ENCODE data around the gene LPIN1.
A peak's percentile ranks its signal among the peaks of the same experiment; 100 is the strongest.
"Not testable (repeated sequence)": the region's sequence is repeated elsewhere in the genome, so short reads cannot be mapped to it uniquely, and the experiment has no call there.

Gene LPIN1

DNA sequence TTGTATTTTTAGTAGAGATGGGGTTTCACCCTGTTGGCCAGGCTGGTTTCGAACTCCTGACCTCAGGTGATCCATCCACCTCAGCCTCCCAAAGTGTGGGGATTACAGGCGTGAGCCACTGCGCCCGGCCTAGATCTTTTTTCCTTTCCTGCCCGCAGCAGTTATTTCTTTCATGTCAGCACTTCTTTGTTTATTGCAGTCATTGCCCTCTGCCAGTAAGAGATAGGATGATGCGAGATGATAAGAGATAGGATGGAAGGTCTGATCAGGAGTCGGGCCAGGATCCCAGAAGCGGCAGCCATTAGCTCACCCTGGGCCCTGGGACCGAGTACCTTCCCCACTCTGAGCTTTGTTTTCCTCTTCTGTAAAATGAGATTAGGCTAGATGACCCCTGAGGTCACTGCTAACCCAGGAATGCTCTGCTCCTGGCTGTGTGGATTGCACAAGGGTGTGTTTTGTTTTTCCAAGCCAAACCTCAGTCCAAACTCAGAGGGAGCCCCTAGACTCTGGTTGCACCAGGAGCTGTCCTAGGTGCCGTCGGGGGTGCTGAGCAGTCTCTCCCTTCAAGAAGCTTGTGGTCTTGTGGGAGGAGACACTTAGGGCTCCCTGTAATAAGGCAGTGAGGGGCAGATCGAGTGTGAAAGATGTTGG, 63.3 kb downstream of the LPIN1 start:
- DNase-seq (ENCODE audit: low read depth in 4 of 4, low spot score in 1 of 4), result no peak

DNA sequence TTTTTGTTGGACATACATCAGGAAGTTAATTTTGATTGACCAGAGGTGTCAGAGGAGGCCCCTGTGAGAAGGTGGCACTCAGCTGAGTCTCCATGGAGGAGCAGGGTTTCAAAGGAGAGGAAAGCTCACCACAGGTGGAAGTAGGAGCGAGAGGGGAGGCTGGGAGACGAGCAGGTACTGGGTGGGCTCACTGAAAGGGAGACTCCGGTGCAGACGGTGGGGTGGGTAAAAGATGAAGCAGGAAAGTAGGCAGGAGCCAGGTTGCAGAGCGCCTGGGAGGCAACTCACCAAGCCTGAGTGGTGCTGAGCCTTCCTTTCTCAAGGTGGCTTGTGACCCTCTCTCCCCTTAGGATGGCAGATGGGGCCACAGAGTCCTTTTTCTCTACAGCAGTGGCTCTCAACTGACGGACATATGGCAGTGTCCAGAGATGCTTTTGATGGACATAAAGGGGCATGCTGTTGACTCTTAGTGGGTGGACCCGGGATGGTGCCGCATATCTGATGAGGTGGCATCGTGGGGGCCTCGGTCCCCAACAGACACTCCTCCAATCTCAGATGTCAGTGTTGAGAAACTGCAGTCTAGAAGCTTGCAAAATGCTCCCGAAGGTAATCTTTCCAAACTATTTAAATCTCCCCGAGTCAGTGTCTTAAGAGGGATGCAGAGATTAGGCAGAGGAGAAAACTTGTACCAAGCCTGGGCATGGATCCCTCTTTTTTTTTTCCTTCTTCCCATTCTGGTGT, 64.0 kb downstream of the LPIN1 start:
- no peak for DNase-seq (ENCODE audit: low read depth in 4 of 4, low spot score in 1 of 4)

DNA sequence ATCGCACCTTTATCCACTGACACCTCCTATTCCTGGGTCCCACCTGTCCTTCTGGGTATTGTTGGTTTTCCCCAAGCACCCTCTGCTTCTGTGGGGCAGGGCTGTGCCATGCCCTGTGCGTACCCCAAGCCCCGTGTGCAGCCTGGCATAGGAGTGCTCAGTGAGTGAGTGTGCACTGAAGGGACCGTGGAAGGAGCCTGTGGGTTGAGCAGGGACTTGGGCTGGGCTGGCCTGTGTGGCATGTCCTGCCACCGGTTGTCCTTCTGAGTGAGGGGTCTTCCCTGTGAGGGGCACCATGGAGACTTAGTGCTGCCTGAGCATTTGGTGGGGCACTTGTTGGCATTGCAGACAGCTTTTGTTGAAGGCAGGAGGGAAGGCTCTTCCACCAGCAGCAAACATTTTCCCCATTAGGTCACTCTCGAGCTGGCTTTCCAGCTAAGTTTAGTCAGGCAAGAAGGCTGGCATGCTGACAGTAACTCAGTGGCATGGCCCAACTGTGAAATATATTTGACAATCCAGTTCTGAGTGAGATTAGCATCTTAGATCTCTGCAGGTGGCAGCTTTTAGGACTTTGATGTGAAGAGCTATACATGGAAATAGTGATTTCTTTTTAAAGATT, 64.7 kb downstream of the LPIN1 start:
- no peak for DNase-seq (ENCODE audit: low read depth in 4 of 4, low spot score in 1 of 4)

- DNase-seq (ENCODE audit: low read depth in 4 of 4, low spot score in 1 of 4), result no peak
Measured at GRCh38 chr2:11812466-11813248, 66.2 kb downstream of the LPIN1 start.

GRCh38 chr2:11813345-11813744, 66.9 kb downstream of the LPIN1 start:
- DNase-seq (ENCODE audit: low read depth in 4 of 4, low spot score in 1 of 4), result not testable (repeated sequence)

- DNase-seq (ENCODE audit: low read depth in 4 of 4, low spot score in 1 of 4), result no peak
Measured at GRCh38 chr2:11813951-11814350, 67.5 kb downstream of the LPIN1 start.

DNA sequence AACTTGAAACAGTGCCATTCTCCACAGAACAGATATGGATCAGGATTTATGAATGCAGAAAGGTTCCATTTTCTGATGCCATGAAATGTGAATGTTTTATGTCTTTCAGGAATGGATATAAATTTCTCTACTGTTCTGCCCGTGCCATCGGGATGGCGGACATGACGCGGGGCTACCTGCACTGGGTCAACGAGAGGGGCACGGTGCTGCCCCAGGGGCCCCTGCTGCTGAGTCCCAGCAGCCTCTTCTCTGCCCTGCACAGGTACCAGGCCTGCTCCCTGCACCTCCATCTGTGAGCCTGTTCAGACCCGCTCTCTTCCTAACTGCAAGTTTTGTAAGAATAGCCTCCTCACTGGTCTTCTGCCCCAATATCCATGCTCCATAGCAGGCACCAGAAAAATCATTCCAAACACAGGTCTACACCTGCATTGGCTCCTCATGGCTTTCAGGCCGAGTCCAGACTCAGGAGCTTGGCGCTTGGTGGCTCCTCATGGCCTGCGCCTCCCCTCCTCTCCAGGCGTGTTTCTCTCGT, 68.6 kb downstream of the LPIN1 start:
- no peak for DNase-seq (ENCODE audit: low read depth in 4 of 4, low spot score in 1 of 4)

DNA sequence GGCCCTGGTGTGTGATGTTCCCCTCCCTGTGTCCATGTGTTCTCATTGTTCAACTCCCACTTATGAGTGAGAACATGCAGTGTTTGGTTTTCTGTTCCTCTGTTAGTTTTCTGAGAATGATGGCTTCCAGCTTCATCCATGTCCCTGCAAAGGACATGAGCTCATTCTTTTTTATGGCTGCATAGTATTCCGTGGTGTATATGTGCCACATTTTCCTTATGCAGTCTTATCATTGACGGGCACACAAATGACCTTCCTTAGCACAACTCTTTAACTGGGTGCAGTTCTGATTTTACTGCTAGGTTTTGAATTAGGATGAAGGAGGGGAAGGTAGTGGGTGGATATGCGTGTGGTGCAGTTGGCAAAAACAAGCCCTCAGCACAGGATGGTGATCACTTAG, 70.5 kb downstream of the LPIN1 start:
- not testable (repeated sequence) for DNase-seq (ENCODE audit: low read depth in 4 of 4, low spot score in 1 of 4)

DNA sequence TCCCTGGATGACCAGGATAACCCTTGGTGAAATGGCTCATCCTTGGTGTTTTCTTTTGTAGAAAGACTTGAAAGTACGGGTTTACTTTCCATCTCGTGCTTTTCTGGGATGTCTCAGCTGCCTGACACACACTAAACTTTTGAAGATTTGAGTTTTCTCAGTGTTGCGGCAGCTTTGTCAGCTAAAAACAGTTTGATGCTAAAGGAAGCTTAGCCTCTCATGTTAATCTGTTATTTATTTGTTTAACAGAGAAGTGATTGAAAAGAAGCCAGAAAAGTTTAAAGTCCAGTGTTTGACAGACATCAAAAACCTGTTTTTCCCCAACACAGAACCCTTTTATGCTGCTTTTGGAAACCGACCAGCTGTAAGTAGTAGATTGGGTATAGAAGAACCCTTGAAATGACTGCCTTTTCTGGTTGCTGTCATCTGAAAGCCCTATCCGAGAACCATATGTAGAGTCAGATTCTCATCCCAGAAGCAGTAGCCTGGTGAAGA, 72.8 kb downstream of the LPIN1 start:
- no peak for DNase-seq (ENCODE audit: low read depth in 4 of 4, low spot score in 1 of 4)

DNA sequence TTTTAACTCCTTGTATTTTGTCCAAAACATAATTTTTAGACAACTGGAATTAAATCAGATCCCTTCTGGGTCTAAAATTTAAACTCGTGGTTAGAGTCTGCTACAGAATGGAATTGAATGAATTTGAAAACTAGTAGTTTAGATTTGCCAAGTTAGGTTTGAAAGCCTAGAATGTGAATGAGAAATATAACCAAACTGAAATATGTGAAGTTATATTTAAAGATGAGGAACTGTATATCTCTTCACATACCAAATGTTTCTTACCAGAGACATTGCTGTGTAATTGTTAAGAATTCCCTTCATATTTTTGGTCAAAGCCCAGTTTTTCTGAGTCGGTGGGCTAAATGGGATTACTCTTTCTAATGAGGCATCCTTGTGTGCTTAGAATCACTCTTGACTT, 74.2 kb downstream of the LPIN1 start:
- no peak for DNase-seq (ENCODE audit: low read depth in 4 of 4, low spot score in 1 of 4)

DNA sequence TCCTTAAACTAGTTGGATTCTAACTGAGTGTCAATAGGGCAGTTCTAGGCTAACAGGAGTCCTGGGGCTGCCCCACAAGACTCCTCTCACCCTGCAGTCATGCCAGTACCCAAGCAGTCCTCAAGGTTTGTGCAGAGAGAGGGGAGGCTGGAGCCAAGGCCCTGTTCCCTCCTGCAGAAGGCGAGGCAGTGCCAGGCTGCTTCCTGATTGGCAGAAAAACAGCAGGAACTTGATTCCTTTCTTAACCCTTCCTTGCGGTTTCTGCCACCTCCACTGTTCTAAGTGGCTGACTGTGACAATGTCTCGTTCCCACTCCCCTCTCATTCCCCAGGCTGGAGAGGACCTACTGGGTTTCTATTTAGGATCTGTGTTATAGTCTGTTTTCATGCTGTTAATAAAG, 75.3 kb downstream of the LPIN1 start:
- no peak for DNase-seq (ENCODE audit: low read depth in 4 of 4, low spot score in 1 of 4)

DNA sequence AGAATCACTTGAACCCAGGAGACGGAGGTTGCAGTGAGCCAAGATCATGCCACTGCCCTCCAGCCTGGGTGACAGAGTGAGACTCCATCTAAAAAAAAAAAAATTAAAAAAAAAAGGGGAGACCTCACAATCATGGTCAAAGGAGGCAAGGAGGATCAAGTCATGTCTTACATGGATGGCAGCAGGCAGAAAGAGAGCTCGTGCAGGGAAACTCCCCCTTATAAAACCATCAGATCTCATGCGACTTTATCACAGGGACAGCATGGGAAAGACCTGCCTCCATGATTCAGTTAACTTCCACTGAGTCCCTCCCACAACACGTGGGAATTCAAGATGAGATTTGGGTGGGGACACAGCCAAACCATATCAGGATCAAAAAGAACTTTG, 75.9 kb downstream of the LPIN1 start:
- DNase-seq (ENCODE audit: low read depth in 4 of 4, low spot score in 1 of 4), result not testable (repeated sequence)

GRCh38 chr2:11822746-11823451, 76.5 kb downstream of the LPIN1 start:
- DNase-seq (ENCODE audit: low read depth in 4 of 4, low spot score in 1 of 4), result no peak

GRCh38 chr2:11824901-11825828, 78.7 kb downstream of the LPIN1 start:
- DNase-seq (ENCODE audit: low read depth in 4 of 4, low spot score in 1 of 4), result no peak

GRCh38 chr2:11827547-11827946, 81.1 kb downstream of the LPIN1 start:
- DNase-seq (ENCODE audit: low read depth in 4 of 4, low spot score in 1 of 4), result peak in 1 of 4 experiments; percentile 17

- DNase-seq (ENCODE audit: low read depth in 4 of 4, low spot score in 1 of 4), result no peak
Measured at GRCh38 chr2:11828933-11829323, 82.5 kb downstream of the LPIN1 start.

- peak in 3 of 4 experiments; percentile 20 to 47 (median 39) for DNase-seq (ENCODE audit: low read depth in 4 of 4, low spot score in 1 of 4)
Measured at GRCh38 chr2:11829324-11829946, 83.0 kb downstream of the LPIN1 start.

GRCh38 chr2:11829947-11830707, 83.7 kb downstream of the LPIN1 start:
- peak in 3 of 4 experiments; percentile 19 to 33 (median 27) for DNase-seq (ENCODE audit: low read depth in 4 of 4, low spot score in 1 of 4)

Measured in stimulated activated CD4-positive, alpha-beta T cell treated with anti-CD3 and anti-CD28 coated beads, Interleukin-1b, Interleukin-23, amount 100 ng/mL, for 24 hours (primary cell).